Ishikawa (cell line): ENCODE results near the gene SDK2.

Source experiments
- CEBPB ChIP-seq: IDR thresholded peaks from 2 replicates; pipeline ENCODE4 v1.6.1; 2012
- CREB1 ChIP-seq: IDR thresholded peaks from 2 replicates; pipeline ENCODE4 v1.6.1; 2012; ENCODE audit warnings: low read depth
- EGR1 ChIP-seq: IDR thresholded peaks from 2 replicates; pipeline ENCODE4 v1.6.1; 2012
- EP300 ChIP-seq: IDR thresholded peaks from 2 replicates; pipeline ENCODE4 v1.6.1; 2012; ENCODE audit warnings: borderline replicate concordance
- FOXM1 ChIP-seq: IDR thresholded peaks from 2 replicates; pipeline ENCODE4 v1.6.1; 2012; ENCODE audit warnings: low read depth, borderline replicate concordance
- MAX ChIP-seq: IDR thresholded peaks from 2 replicates; pipeline ENCODE4 v1.6.1; 2012
- NFIC ChIP-seq: IDR thresholded peaks from 2 replicates; pipeline ENCODE4 v1.6.1; 2012
- RAD21 ChIP-seq: IDR thresholded peaks from 2 replicates; pipeline ENCODE4 v1.6.1; 2012; ENCODE audit warnings: low read depth
- REST ChIP-seq: IDR thresholded peaks from 2 replicates; pipeline ENCODE4 v1.6.1; 2012; ENCODE audit warnings: low read depth, mild to moderate bottlenecking
- TAF1 ChIP-seq: IDR thresholded peaks from 2 replicates; pipeline ENCODE4 v1.6.1; 2012; ENCODE audit warnings: low read depth, mild to moderate bottlenecking
- TCF12 ChIP-seq: IDR thresholded peaks from 2 replicates; pipeline ENCODE4 v1.6.1; 2012; ENCODE audit warnings: low read depth
- TEAD4 ChIP-seq: IDR thresholded peaks from 2 replicates; pipeline ENCODE4 v1.6.1; 2012
- USF1 ChIP-seq: IDR thresholded peaks from 2 replicates; pipeline ENCODE4 v1.6.1; 2012
- YY1 ChIP-seq: IDR thresholded peaks from 2 replicates; pipeline ENCODE4 v1.6.1; 2012; ENCODE audit warnings: low read depth
- ZBTB7A ChIP-seq: IDR thresholded peaks from 2 replicates; pipeline ENCODE4 v1.6.1; 2012; ENCODE audit warnings: low read depth

The SDK2 gene

GRCh38 chr17:73434154-73434553 is 210.1 kb downstream of the SDK2 start:
- TF ChIP-seq YY1 (no peak), EP300 (no peak), USF1 (no peak), RAD21 (no peak), EGR1 (no peak), MAX (no peak)

- TF ChIP-seq TEAD4 (no peak), FOXM1 (no peak), EP300 (no peak), REST (no peak), MAX (no peak), NFIC (no peak), CEBPB (no peak), YY1 (no peak), USF1 (no peak), EGR1 (no peak), TCF12 (no peak), ZBTB7A (no peak), CREB1 (no peak), TAF1 (no peak), RAD21 (no peak)
Measured at GRCh38 chr17:73433501-73433900, 210.7 kb downstream of the SDK2 start.

GRCh38 chr17:73432624-73433190 is 211.5 kb downstream of the SDK2 start:
- TF ChIP-seq REST = no peak
- TF ChIP-seq YY1 = no peak
- no peak for TF ChIP-seq CREB1
- no peak for TF ChIP-seq EGR1
- TF ChIP-seq MAX = no peak
- no peak for TF ChIP-seq TAF1
- TF ChIP-seq NFIC = no peak
- TF ChIP-seq CEBPB = no peak
- no peak for TF ChIP-seq EP300
- no peak for TF ChIP-seq USF1
- TF ChIP-seq TEAD4 = no peak
- no peak for TF ChIP-seq ZBTB7A
- no peak for TF ChIP-seq RAD21
- TF ChIP-seq FOXM1 = no peak
- no peak for TF ChIP-seq TCF12

- no peak for TF ChIP-seq EP300
- no peak for TF ChIP-seq CEBPB
- no peak for TF ChIP-seq TCF12
- TF ChIP-seq TEAD4 = no peak
- TF ChIP-seq FOXM1 = no peak
- TF ChIP-seq NFIC = no peak
- TF ChIP-seq CREB1 = no peak
- TF ChIP-seq TAF1 = no peak
- no peak for TF ChIP-seq YY1
- TF ChIP-seq EGR1 = no peak
Measured at GRCh38 chr17:73431401-73432205, 212.6 kb downstream of the SDK2 start.

GRCh38 chr17:73430848-73431247 is 213.4 kb downstream of the SDK2 start:
- no peak for TF ChIP-seq TCF12
- no peak for TF ChIP-seq CEBPB
- no peak for TF ChIP-seq EGR1
- no peak for TF ChIP-seq FOXM1
- no peak for TF ChIP-seq REST
- no peak for TF ChIP-seq EP300
- no peak for TF ChIP-seq TAF1
- TF ChIP-seq MAX = no peak
